PFSK-1 (cell line): ENCODE results near the gene SIX2.

Experiments used
- FOXP2 ChIP-seq: optimal IDR thresholded peaks from 2 replicates; pipeline ENCODE3; 2011; ENCODE audit warnings: borderline replicate concordance, control low read depth, inconsistent platforms; ENCODE audit not compliant: insufficient read depth; ENCODE audit errors: extremely low read length, extremely low read depth
- POLR2AphosphoS5 ChIP-seq: IDR thresholded peaks from 2 replicates; pipeline ENCODE4 v1.6.1; 2012; ENCODE audit warnings: low read depth, mild to moderate bottlenecking, control low read depth, low read length, moderate library complexity
- REST ChIP-seq, 2 experiments: IDR thresholded peaks; 2 replicates each; pipeline versions ENCODE4 v1.6.1 to v1.8.0; 2011 to 2012; ENCODE audit warnings: low read depth in 2 of 2, low read length in 2 of 2, control low read depth in 1 of 2, inconsistent platforms in 1 of 2, mild to moderate bottlenecking in 1 of 2, moderate library complexity in 1 of 2; ENCODE audit not compliant: insufficient read depth in 1 of 2
- SIN3A ChIP-seq: IDR thresholded peaks from 2 replicates; pipeline ENCODE4 v1.6.1; 2012; ENCODE audit warnings: mild to moderate bottlenecking, low read length, moderate library complexity, borderline replicate concordance; ENCODE audit not compliant: insufficient read depth
- TAF1 ChIP-seq: IDR thresholded peaks from 2 replicates; pipeline ENCODE4 v1.6.1; 2012; ENCODE audit warnings: low read length, control low read depth, borderline replicate concordance; ENCODE audit not compliant: insufficient read depth

Gene SIX2

GRCh38 chr2:44996356-44996755 lies 12.9 kb downstream of the SIX2 start:
- no peak for TF ChIP-seq FOXP2
- no peak for TF ChIP-seq POLR2AphosphoS5
- TF ChIP-seq TAF1 = no peak
- no peak for TF ChIP-seq SIN3A
- no peak for TF ChIP-seq REST (IDR thresholded peaks at IDR 0.05; ENCODE audit: insufficient read depth in 1 of 2, low read depth in 2 of 2, low read length in 2 of 2)

- no peak for TF ChIP-seq REST (IDR thresholded peaks at IDR 0.05; ENCODE audit: insufficient read depth in 1 of 2, low read depth in 2 of 2, low read length in 2 of 2)
- TF ChIP-seq TAF1 = no peak
- no peak for TF ChIP-seq SIN3A
- no peak for TF ChIP-seq FOXP2
- no peak for TF ChIP-seq POLR2AphosphoS5
These were observed 14.9 kb downstream of the SIX2 start for GRCh38 chr2:44994377-44994776.

- TF ChIP-seq TAF1 (no peak), REST (IDR thresholded peaks at IDR 0.05; ENCODE audit: insufficient read depth in 1 of 2, low read depth in 2 of 2, low read length in 2 of 2) (no peak), SIN3A (no peak), FOXP2 (no peak), POLR2AphosphoS5 (no peak)
These were observed 20.1 kb downstream of the SIX2 start for GRCh38 chr2:44989176-44989575.

GRCh38 chr2:44983836-44984604 lies 25.2 kb downstream of the SIX2 start:
- TF ChIP-seq POLR2AphosphoS5 = no peak
- no peak for TF ChIP-seq FOXP2
- TF ChIP-seq TAF1 = no peak
- no peak for TF ChIP-seq REST (IDR thresholded peaks at IDR 0.05; ENCODE audit: insufficient read depth in 1 of 2, low read depth in 2 of 2, low read length in 2 of 2)
- no peak for TF ChIP-seq SIN3A

- TF ChIP-seq TAF1 (no peak), REST (IDR thresholded peaks at IDR 0.05; ENCODE audit: insufficient read depth in 1 of 2, low read depth in 2 of 2, low read length in 2 of 2) (no peak), POLR2AphosphoS5 (no peak), SIN3A (no peak), FOXP2 (no peak)
These were observed 27.5 kb downstream of the SIX2 start for GRCh38 chr2:44981714-44982108.
